GM18507 (cell line): ENCODE data around the gene FGF1.
"Not testable (repeated sequence)": the region's sequence is repeated elsewhere in the genome, so short reads cannot be mapped to it uniquely, and the experiment has no call there.

Experiments
- DNase-seq: peaks from one replicate; pipeline ENCODE4 v3.0.0; 2011; ENCODE audit warnings: low read depth; ENCODE audit not compliant: insufficient read length; ENCODE audit errors: extremely low spot score
- FAIRE-seq: peaks from 2 replicates; lab custom pipeline; 2011; peaks lifted over from hg19 to GRCh38; lab: Jason Lieb, UNC

FGF1 gene

DNA sequence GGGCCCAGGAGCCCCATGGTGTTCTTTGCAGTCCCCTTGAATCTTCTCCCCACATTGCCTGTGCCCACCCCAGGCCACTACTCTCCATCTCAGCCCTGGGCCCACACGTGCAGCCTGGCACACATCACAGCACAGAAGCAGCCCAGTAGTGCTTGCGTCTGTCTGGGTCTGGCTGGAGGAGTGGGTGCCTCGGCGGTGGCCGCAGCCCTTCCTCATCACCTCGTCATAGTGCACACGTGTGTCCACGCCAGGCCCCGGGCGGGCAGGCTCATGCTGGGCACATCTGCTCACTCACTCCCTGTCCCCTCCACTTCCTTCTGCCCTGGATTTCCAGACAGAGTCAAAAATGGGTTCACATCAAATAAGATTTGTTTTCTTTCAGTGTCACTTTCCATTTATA, 33.3 kb downstream of the FGF1 start:
- FAIRE-seq (no peak), DNase-seq (no peak)

DNA sequence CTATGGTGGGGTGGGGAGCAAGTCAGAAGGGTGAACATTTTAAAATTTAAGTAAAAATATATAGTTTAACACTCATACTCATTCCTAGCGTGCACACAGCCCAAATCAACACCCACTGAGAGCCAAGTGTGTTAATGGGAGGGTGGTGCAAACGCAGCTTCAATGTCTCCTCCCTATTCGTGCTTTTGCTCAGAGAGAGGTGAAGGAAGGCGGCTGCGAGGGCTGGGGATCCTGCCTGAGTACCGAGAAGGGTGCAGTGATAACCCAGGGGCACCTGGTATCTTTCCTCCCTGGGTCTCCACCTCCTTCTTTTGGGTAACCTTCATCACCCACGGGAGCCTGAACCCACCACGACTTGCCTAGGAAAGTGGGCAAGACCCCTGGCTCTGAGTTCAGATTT, 35.0 kb downstream of the FGF1 start:
- DNase-seq = no peak
- FAIRE-seq = no peak

DNA sequence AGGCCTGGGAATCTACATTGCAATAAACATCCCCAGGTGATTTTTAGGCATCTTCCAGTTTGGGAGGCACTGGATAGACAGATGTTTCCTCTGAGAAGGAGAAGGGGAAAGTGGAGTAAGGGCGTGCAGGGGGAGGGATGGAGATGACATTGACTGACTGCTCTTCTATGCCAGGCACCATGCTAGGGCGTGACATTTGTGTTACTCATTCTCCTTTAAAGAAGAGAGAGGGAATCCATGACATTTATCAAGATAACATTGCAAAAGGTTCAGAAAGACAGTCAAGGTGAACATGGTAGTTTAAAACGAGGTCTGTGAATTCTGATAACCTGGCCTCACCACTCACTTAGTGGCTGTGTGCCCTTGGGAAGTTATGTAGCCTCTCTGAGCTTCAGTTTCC, 35.8 kb downstream of the FGF1 start:
- no peak for FAIRE-seq
- no peak for DNase-seq

DNA sequence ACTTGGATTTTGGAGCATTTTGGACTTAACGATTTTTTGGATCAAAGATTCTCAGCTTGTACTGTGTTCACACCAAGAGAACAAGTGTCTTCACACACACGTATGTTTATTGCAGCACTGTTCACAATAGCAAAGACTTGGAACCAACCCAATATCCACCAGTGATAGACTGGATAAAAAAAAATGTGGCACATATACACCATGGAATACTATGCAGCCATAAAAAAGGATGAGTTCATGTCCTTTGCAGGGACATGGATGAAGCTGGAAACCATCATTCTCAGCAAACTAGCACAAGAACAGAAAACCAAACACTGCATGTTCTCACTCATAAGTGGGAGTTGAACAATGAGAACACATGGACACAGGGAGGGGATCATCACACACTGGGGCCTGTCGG, 37.8 kb downstream of the FGF1 start:
- not testable (repeated sequence) for FAIRE-seq, DNase-seq

DNA sequence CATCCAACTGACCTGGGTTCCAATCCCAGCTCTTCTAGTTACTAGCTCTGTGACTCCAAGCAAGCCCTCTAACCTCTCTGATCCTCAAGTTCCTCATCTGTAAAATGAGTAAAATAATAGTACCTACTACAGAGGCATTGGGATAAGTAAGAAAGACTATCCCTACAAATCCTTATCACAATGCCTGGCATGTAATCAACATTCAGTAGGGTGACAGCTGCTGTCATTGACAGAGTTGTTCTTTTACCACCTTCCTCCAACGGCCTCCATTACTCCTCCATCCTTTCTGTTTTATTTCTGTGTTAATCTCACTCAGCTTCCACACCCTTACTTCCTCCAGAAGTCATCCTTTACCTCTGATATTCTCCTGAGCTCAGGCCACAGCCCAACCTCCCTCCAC, 40.4 kb downstream of the FGF1 start:
- FAIRE-seq (no peak), DNase-seq (no peak)

DNA sequence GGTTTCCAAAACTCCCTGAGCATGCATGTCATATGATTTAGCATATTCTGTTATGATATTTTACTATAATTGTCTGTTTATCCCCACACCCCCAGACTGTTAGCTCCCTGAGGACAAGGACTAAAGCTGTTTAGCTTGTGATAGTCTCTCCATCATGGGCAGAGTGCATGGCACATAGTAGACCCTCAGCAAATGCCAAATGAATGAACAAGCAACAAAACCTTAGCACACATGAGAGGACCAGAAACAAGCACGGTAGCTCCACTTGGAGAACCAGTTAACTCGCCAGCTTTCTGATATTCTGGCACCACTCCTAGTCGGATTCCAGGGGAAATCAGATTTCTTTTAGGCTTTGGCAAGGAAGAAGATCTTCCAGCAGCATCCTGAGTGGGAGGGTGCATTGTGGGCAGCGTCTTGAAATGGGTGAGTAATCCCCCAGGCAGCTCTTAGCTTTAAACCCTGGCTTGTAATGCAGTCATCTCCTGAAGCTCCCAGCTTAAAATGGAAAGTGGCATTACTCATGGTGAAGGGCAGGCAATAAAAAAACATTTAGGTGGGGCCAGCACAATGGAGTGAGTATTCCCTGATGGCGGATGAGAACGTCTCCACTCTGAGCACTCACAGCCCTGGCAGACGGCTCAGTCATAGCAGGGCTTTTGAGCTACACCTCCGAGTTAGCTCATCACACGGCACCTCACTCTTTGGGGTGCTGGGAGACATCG, 41.1 kb downstream of the FGF1 start:
- FAIRE-seq (no peak), DNase-seq (no peak)

DNA sequence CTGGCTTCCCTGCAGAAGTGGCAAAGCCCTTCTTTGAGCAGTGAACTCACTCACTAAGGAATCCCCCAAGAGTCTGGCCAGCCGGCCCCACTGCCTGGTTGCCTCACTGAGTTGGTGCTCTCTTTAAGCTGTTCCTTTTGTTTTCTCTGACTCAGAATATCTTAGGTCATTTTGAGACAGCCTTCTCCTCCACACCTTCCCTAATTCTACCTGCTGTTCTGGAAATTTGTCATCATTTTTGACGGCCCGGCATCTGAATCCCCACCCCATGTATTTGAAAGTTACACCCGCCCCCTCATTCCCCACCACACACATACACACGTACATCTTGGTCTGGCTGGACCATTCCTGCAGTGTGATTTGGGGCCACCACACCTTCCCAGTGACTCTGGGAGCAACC, 41.8 kb downstream of the FGF1 start:
- no peak for DNase-seq
- no peak for FAIRE-seq

DNA sequence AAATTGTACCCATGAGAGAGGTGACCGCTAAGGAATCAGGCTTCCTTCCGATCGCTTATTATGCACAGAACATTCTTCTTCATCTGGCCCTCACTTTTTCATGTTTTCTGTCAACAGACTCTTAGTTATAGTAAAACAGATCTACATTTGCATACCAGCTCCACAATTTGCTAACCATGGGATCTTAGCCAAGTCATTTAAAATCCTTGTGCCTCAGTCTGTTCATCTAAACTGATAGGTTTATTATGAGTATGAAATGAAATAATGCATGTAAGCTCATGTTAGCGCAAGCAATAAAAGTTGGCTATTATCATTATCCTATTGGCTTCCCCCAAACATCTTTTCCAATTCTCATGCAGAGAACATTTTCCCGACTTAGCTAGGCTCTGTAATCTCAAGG, 42.3 kb downstream of the FGF1 start:
- FAIRE-seq (no peak), DNase-seq (no peak)

DNA sequence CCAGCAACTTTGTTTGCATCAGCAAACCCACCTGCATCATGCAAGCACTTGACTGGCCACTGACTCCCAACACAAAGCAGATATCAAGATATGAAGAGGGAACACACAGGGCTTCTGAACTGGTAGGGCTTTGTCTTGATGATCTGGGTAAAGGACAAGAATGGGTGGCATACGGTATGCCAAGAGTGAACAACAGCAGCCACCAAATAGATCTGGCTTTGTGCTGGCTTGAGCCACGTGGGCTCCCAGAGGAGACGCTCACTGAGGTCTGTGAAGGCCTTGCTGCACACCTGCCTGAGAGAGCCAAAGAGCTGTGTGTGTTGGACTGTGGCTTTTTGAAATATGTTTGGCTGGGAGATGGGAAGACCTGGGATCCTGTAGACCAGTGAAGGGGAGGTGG, 43.5 kb downstream of the FGF1 start:
- DNase-seq = no peak
- FAIRE-seq = no peak

DNA sequence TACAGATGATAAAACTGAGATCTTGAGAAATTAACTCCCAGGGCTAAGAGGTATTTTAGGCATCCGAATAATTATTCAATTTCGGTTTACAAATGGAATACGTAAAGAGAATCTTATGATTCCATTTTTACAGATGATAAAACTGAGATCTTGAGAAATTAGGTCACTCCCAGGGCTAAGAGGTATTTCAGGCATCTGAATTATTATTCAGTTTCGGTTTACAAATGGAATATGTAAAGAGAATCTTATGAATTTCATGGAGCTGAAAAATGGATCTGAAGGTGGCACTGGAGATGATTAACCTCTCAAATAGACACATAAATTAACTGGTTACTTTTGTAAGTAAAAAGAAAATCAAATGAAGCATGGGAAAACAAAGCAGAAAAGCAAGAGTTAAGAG, 44.2 kb downstream of the FGF1 start:
- no peak for DNase-seq

DNA sequence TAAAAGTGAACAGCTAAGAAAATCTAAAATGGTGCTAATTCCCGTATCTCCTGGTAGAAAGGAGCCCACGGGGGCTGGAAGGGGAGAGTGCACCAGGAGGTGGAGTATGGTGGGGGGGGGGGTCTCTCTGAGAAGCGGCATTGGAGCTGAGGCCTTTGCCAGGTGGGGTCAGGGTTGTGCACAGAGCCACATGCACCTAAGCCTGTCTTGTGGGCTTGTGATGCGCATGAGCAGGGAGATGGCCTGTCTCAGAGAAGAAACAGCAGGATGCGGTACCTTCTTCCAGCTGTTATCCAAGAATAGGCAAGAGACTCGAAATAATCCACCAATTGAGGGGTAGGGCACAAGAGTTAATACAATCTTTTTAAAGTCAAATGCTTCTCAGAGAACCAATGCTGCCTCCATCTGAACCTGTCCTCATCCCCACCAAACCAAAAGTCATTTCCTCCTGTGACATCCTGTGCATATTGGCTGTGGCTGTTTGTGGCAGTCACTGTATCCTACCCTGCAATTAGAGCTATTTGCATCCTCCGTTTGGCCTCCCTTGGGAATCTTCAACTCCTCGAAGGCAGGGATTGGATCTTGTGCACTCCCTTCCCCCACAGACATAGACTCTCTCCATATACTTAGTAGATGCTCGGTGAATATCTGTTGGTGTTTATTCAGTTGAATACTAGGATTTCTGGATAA, 45.4 kb downstream of the FGF1 start:
- no peak for DNase-seq

More for the DNA sequence above, 44.2 kb downstream of the FGF1 start:
- FAIRE-seq = no peak

DNA sequence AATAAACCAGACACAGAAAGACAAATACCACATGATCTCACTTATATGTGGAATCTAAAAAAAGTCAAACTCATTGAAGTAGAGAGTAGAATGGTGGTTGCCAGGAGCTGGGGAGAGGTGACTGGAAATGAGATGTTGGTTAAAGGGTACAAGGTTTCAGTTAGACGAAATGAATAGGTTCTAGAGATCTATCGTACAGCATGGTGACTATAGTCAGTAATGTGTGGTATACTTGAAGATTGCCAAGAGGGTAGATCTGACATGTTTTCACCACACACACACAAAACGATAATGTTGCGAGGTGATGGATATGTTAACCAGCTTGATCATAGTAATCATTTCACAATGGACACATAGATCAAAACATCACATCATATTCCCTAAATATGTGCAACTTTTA, 46.4 kb downstream of the FGF1 start:
- no peak for DNase-seq
- FAIRE-seq = no peak

More for the DNA sequence above, 45.4 kb downstream of the FGF1 start:
- FAIRE-seq = no peak

DNA sequence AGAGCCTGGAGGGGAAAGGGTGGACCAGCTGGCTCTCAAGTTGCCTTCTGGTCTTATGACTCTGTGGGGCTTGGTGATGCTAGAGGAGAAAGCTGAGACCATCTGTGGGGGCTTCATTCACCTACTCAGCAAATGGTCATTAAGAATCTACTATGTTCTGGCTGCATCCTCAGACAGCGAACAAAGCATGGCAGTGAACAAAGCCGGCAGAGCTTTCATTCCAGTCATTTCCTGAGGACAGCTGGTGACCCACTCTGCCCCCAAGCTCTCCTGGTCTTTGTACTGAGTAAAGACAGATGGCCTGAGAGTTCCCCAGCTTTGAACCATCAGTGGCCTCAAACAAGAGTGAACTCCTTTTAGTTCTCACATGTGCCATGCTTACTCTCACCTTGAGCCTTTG, 48.0 kb downstream of the FGF1 start:
- no peak for DNase-seq
- no peak for FAIRE-seq

DNA sequence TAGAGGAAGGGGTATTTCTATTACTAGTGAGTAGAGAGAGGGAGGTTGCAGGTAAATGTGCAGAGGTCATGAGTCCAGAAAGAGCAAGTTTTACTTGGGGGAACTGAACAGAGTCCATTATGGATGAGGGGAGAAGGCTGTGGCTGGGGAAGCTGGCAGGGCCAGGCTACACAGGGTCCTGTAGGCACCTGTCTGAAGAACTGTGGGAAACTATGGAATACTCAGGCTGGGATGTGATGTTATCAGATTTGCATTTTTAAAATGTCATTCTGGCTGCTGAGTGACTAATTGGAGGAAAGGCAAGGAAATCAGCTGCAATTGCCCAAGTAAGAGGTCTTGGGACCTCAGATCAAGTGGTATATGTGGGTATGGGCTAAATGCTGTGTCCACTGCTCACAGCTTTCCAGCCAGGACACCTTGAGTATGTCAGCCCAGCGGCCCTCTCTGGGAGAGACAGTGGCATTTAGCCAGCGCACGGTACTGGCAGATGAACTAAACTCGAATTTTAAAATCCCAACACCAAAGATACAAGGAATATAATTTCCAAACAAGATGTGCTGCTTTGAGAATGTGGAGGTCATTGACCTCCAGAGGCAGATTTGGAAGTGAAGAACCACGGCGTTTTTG, 49.1 kb downstream of the FGF1 start:
- DNase-seq (no peak), FAIRE-seq (no peak)

DNA sequence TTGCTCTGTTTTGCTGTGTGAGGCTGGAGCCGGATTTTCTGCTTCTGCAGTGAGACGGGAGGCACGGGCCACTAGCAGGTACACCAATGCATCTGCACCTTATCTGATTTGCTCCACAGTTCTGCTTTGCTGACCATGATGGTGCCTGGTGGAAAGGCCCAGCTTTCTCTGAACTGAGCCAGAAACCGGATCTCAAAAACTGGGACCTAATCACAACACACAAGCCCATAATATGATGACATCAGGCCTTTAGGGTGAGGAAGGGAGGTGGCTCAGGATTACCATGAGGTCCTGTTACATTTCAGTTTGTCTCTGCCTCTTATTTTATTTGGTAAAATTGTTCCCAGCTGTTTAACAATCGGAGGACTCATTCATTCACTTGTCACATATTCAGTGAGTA, 49.8 kb downstream of the FGF1 start:
- no peak for DNase-seq
- FAIRE-seq = no peak

DNA sequence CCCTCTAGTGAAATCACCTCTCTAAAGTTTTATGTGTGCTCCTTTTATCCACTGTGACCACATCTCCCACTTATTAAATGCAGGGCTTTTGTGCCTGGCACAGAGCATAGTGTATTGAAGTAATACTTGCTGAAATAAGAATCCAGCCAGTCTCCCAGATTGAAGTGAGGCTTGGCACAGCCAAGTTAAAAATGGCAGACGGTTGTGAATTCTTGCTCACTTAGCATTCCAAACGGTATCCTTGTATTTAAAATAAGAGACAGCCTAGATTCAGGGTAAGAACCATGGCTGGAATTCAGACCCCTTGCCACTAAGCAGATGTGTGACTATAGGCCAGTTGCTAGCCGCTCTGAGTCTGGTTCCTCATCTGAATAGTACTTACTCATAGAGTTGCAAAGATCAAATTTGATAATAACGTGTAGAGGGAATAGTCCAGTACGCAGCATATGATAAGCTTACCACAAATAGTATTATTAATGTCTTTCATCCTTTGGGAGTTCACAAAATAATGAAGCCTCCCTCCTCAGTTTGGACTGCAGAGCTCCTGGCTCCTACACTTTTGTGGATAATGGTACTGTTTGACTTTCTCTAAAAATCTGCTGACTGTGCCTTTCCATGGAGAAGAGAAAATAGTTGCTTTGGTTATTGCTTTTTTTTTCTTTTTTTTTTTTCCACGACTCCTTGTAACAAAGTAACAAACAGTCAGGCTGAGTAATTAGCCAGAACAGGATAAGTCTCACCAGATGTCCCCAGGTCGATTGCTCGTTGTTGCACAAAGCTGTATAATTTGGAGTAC, 51.5 kb downstream of the FGF1 start:
- DNase-seq = no peak
- no peak for FAIRE-seq

DNA sequence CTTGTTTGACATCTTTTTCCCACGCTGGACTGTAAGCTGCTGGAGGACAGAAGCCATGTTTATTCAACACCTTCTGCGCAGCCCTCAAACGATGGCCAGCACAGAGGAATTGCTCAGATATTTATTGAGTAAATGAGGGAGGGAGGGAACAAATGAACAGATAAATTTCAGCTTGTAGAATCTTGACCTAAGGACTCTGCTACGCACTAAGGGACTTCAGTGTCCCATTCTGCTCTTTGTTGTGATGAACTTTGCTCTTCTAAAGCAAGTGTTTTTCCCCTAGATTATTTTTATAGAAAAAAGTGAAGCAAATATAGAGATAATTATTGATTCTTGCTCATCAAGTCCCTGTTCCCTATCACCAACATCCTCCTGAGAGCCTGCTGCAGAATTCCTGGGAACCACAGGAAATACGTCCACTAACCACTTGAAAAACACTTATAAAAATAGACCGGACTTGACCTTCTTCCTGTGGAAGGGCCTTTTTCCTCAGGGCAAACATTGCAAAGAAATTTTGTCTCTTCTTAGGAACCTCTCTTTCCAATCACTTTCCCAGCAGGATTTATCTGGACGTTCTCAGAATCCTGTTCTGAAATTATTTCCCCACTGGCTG, 54.9 kb downstream of the FGF1 start:
- FAIRE-seq = no peak
- DNase-seq = no peak

DNA sequence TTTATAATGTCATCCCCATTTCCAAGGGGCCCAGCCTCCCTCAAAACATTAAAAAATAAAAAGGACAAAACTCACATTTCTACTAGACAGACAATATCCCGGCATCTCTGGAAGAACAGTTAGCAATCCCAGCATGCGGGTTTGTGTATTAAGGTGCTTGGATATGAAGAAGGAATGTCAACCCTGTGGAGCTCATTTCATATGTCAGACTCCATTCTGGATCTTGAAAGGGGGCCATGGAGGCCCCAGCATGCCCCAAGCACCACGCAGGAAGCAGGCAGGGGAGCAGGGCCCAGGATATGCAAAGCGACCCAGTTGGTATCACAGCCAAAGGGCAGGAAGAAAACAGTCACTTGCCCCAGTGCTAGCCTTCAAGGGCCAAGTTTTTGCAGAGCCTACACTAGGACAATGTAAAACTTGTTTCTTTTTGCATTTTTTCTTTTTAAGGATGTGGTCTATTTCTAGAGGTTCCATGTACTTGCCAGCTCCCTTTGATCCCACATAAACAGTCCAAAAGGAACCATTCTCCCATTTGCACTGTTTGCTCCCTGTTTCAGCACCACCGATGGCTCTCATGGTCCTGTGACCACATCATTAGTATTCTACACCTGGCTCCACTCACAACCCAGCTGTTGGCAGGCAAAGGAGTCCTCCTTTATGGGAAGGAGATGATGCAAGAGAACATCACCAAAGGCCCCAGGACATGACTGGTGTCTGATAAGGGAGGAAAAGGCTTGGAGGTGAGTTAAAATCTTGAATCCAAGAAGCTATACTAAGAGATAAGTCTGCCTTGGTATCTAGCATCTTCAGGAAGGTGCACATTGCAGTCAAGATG, 58.3 kb downstream of the FGF1 start:
- no peak for FAIRE-seq
- no peak for DNase-seq

DNA sequence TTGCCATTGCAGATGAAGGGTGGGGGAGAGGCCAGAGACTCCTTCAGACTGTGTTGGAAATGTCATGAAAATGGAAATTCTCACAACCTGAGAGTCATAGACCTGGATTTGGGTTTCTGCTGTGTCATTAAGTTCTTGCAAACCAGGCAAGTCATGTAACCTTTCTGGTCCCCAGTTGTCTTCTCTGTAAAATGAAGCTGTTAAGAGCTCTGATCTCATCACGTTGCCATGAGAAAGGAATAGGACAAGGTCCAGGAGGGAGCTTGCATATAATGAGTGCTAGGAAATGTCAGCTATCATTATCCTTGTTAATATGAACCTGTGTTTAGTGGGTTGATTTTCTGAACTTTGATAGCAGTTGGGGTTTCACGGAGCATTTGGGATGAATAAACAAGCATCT, 59.1 kb downstream of the FGF1 start:
- FAIRE-seq = no peak

More for the DNA sequence above, 59.1 kb downstream of the FGF1 start:
- no peak for DNase-seq
